Measurements from ENCODE around the gene MC5R.
"Not testable (repeated sequence)": the region's sequence is repeated elsewhere in the genome, so short reads cannot be mapped to it uniquely, and the experiment has no call there.

Gene MC5R

DNA sequence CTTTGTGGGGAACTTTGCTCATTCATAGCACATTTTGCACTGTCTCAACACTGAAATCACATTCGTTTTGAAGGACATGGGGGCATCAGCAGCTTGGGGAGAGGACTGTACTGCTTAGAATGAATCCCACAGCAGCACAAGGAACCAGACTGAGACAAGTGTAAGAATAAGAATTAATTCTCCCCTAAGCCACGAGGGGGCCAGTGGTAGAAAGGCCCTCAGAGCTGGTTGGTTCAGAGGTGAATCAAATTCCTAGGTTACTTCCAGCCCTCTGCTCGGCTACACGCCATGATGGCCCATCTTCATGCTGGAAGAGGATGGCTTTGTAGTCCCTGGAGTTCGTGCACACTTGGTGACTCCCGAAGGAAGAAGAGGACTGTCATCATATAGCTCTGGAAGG is 12.0 kb upstream of the MC5R start:
- no peak for TF ChIP-seq ZNF274 (IDR thresholded peaks at IDR 0.05; ENCODE audit: low read depth, low read length)

DNA sequence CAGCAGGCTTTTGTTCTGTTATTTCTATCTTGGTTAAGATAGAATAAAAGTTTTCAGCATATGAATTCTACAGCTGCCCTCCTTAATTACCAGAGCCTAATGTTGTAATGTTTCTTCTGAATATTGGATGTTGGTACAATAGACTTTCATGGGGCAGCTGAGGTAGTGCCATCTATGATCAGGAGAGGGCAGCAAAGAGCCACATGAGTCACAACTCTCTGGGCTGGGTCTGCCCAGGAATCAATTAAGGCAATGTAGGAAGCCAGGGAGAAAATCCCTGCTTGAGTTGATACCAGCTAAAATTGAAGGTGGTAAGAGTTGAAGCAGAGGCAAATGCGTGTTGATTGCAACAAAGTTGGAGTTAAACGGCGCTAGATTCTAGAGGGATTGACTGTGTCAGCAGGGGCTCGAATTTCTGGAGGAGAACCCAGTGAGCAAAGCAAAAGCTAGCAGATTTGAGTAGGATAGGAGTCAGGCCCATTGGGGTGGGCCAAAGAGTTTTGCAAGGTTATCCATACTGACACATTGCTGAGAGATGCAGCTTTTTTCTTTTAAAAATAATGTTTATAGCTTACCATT is 10.6 kb upstream of the MC5R start:
- no peak overlapping the region for H3K4me3 ChIP-seq (ENCODE audit: low read length)
- no peak for TF ChIP-seq ZNF274 (IDR thresholded peaks at IDR 0.05; ENCODE audit: low read depth, low read length)

More for the DNA sequence above, 12.0 kb upstream of the MC5R start:
- no peak overlapping the region for H3K4me3 ChIP-seq (ENCODE audit: low read length)

DNA sequence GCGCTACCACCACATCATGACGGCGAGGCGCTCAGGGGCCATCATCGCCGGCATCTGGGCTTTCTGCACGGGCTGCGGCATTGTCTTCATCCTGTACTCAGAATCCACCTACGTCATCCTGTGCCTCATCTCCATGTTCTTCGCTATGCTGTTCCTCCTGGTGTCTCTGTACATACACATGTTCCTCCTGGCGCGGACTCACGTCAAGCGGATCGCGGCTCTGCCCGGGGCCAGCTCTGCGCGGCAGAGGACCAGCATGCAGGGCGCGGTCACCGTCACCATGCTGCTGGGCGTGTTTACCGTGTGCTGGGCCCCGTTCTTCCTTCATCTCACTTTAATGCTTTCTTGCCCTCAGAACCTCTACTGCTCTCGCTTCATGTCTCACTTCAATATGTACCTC is 2.3 kb downstream of the MC5R start:
- no peak overlapping the region for H3K4me3 ChIP-seq (ENCODE audit: low read length)
- TF ChIP-seq ZNF274 (IDR thresholded peaks at IDR 0.05; ENCODE audit: low read depth, low read length), result no peak

DNA sequence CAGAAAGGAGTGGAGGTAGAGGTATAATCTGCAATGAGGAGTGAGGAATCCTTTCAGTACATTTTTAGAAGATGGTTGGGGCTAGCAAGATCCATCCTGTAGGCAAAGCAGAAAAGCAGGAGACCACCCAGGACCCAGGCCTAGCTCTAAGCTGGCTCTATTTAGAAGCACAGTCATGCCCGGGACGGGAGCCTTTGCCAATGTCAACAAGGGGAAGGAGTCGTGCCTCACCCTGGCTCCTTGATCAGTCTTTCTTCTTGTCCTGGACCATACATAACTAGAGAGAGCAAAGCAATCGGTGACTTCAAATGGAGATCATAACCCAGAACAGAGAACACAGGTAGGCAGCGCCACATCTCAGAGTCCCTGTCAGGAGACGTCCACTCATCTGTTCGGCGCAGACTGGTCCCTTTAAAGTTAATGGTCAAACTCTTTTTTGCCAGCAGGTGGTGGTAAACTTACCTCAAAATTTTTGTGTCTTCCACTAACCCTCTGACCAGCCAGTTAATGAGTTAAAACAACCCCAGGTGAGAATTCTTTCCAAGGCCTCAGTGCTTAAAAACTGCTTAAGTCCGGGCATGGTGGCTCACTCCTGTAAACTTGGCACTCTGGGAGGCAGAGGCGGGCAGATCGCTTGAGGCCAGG is 8.0 kb downstream of the MC5R start:
- TF ChIP-seq ZNF274 (IDR thresholded peaks at IDR 0.05; ENCODE audit: low read depth, low read length), result no peak
- H3K4me3 ChIP-seq (ENCODE audit: low read length), result no peak overlapping the region

DNA sequence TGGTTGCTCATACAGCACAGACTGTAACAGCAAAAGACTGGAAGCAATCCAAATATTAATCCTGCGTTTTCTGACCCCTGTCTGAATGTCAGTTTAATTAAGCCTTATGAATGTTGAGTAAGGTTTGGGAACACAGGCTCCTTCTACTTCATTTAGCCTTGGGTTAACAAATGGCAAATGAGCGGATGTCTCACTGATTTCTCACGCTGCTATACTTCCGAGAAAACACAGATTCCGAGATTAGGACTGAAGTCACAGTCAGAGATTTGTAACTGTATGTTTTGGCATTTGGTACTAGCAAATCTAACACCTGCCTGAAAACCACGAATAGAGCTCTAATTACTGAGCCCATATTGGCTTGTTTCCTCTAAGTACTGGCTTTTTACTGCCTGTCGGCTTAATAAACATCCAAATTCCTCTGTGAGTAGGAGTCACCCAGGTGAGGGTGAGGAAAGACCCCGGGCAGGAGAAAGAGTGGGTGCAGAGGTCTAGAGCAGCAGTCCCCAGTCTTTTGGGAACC is 10.6 kb downstream of the MC5R start:
- TF ChIP-seq ZNF274 (IDR thresholded peaks at IDR 0.05; ENCODE audit: low read depth, low read length), result no peak
- H3K4me3 ChIP-seq (ENCODE audit: low read length), result no peak overlapping the region

DNA sequence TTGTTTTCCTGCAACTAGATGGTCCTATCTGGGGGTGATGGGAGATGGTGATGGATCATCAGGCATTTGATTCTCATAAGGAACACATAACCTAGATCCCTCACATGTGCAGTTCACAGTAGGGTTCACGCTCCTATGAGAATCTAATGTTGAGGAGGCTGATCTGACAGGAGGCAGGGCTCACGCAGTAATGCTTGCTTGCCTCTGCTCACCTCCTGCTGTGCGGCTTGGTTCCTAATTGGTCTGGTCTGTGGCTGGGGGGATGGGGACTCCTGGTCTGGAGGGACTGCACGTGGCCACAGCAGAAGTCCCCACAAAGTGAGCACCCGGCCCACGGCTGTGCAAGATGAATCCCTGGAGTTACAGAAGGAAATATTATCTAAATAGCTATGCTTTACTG is 11.3 kb downstream of the MC5R start:
- TF ChIP-seq ZNF274 (IDR thresholded peaks at IDR 0.05; ENCODE audit: low read depth, low read length), result no peak
- H3K4me3 ChIP-seq (ENCODE audit: low read length), result no peak overlapping the region

DNA sequence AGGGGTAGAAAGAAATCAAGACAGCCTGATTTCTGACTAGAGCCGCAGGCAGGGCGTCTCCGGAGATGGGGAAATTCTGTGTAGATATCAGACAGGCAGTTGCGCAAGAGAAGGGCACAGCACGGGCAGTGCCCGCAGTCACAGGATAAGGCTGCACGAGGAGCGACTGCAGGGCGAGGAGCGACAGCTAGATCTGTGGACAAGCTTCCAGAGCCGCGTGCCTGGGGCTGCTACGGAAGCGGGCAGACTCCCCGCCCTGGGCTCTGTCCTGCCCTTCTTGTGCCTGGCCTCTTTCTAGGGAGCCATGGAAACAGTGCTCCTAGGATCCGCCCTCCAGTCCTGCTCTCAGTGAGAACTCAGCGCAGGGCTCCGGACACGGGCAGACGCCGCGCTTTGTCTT is 12.6 kb downstream of the MC5R start:
- TF ChIP-seq ZNF274 (IDR thresholded peaks at IDR 0.05; ENCODE audit: low read depth, low read length), result no peak
- no peak overlapping the region for H3K4me3 ChIP-seq (ENCODE audit: low read length)

DNA sequence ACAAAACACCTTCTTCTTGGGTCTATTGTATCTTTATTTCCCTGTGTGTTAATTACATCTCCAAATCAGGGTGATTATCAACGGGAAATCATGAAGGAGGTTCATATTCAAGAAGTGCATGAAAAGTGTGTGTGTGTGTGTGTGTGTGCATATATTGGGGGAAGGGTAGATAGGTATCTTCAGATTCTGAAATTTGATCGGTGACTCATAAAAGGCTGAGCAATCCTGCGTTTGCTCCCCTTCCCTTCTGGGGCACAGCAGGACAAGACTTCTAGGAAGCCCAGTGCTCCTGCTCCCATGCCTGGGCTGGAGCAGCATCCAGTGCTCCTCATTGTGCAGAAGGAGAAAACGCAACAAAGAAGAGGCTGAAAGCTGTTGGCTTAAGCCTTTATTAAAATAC is 25.8 kb downstream of the MC5R start:
- H3K4me3 ChIP-seq (ENCODE audit: low read length), result no peak overlapping the region
- TF ChIP-seq ZNF274 (IDR thresholded peaks at IDR 0.05; ENCODE audit: low read depth, low read length), result no peak

DNA sequence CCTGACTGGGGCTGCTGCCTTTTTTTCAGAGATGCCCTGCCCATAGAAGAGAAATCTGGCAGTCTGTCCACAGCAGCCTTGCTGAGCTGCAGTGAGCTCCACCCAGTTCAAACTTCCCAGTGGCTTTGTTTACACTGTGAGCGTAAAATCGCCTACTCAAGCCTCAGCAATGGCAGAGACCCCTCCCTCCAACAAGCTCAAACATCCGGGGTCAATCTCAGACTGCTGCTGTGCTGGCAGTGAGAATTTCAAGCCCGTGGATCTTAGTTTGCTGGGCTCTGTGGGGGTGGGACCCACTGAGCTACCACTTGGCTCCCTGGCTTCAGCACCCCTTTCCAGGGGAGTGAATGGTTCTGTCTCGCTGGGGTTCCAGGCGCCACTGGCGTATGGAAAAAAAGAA is 38.9 kb downstream of the MC5R start:
- not testable (repeated sequence) for H3K4me3 ChIP-seq (ENCODE audit: low read length)

DNA sequence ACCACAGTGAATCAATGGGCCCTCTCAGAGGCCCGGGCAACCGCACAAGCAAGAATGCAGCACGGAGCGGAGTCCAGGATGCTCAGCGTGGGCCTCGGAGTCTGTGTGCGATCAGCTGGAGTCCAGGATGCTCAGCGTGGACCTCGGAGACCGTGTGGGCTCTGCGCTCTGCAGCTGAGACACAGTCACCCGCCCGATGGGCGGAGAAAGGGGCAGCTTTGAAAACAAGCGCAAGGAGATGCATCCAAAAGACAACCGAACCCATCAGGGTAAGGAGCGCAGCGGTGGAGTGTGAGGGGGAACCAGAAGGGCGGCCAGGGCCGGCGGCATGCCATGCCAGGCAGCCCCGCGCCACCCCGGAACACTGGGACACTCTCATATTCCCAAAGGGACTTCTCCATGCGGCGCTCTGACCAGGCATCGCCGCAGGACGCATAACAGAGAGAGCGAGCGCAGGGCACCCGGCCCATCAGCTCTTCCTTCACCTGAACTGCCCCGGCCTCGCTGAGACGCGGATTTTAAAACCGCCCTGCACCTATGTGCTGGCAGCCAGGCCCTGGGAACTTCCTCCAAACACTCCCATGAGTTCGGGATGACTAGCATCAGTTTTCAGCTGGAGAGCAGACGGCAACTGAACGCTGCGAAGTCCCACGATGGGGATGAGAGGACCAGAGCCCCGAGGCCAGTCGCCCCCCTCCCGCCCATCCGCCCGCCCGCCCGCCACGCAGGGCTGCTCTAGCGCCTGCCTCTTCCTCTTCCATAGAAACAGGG is 44.7 kb downstream of the MC5R start:
- no peak overlapping the region for H3K4me3 ChIP-seq (ENCODE audit: low read length)
- TF ChIP-seq ZNF274 (IDR thresholded peaks at IDR 0.05; ENCODE audit: low read depth, low read length), result no peak

DNA sequence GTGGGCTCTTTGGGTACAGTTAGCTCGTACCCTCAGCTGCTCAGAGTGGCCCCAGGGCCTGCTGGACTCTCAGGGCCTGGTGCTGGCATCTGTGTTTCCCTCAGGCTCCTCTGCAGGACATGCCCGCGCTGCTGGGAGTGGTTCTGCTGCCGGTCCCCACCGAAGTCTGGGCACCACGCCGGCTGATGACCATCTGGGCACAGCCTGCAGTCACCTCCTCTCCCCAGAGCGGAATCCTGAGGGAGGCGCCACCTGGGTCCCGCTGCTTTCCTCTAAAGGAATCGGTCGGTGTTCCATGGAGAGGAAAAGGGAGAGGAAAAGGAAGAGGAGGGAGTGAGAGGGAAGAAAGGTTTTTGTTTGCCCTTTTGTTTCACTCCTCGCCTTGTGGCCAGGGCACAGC is 47.8 kb downstream of the MC5R start:
- TF ChIP-seq ZNF274 (IDR thresholded peaks at IDR 0.05; ENCODE audit: low read depth, low read length), result no peak
- no peak overlapping the region for H3K4me3 ChIP-seq (ENCODE audit: low read length)

DNA sequence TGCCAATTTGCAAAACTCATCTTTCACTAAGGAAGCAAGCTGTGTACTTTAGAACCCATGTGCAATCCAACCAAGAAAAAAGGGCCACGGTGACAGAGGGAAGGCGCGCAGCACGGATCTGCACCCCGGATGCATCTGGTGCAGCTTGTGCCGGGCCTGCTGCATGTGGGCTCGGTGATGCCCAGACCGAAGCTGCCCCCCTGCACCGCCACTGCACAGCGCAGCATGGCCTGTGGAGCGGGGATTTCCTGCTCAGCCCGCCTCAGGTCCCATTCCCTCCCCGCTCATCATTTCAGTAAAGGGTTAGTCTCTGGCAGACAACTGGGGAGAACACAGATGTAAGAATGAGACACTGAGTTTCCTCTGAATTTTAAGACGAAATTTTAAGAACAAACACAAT is 48.4 kb downstream of the MC5R start:
- no peak for TF ChIP-seq ZNF274 (IDR thresholded peaks at IDR 0.05; ENCODE audit: low read depth, low read length)
- H3K4me3 ChIP-seq (ENCODE audit: low read length), result no peak overlapping the region

DNA sequence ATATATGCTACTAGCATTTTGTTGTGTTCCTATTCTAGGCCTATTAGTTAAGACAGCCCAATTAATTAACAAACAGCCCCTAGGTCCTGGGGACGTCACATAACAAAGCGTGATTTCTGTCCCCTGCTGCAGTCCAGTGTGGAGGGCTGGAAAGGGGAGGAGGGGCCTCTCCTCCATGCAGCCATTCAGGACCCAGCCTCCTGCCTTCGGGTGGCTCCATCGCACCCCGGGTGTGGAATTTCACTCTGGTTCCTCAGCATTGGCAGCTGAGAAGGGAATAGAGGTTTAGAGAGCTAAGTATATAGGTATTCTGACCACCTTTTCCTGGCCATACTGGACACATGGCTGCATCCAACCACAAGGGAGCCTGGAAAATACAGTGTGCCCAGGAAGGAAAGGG is 49.0 kb downstream of the MC5R start:
- TF ChIP-seq ZNF274 (IDR thresholded peaks at IDR 0.05; ENCODE audit: low read depth, low read length), result no peak
- no peak overlapping the region for H3K4me3 ChIP-seq (ENCODE audit: low read length)

DNA sequence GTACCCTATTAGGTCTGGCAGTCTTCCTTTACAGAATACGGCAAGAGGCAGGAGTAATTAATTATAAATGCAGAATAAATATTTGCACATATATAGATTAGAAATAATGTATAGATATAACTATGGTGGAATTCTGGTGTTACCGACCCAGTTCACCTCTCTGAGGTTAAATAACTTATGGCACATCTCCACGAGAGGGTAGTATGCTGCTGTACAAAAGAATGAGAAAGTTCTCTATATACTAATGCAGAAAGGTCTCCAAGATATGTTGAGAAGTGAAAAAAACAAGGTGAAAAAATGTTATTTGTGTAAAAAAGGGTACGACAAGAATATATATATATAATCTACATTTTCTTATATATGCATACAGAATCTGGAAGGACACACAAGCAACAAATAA is 50.6 kb downstream of the MC5R start:
- no peak overlapping the region for H3K4me3 ChIP-seq (ENCODE audit: low read length)
- TF ChIP-seq ZNF274 (IDR thresholded peaks at IDR 0.05; ENCODE audit: low read depth, low read length), result no peak
